ENCODE data around the gene POLR2I. TPM values are rescaled to one million over a fixed set of nuclear protein-coding genes. Genes with fewer than 3 reads are reported as not detected.
"Not testable (repeated sequence)": the region's sequence is repeated elsewhere in the genome, so short reads cannot be mapped to it uniquely, and the experiment has no call there.

POLR2I gene
- polyA plus RNA-seq, 3 donors from 2014 or later, result 102 to 136 (median 127) TPM

DNA sequence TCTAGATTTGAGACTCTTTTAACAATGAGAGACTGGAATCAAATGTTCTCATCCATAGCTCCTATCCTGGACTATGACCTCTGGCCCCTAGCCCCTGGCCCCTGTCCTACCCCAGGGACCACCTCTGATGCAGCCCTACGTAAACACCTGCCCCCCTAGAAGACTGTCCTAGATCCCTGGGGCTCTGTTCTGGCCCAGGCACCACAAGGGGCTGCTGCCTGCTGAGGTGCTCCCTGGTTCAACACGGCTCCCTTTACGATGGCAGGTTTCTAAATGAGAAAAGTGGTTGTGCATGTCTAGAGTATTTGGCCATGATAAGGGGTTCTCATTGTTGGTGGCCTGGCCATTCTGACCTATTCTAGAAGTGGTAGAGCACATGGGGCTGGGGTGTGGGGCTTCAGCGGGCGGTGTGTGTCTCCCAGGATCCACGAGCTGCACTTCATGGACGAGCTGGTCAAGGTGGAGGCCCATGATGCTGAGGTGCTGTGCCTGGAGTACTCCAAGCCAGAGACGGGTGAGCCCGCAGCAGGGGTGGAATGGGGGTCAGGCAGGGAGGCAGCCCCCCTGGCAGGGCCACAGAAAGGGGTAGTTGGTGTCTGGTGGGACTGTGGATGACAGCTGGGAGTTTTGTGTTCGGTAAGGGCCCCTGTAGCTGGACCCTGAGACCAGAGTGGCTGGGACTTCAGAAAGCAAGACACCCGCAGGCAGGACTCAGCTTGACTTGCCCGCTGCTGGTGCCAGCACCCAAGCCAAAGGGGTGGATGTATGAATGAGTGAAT lies 30.3 kb downstream of the POLR2I start:
- H3K9me3 Mint-ChIP-seq, result no peaks in the 10 kb centered on the region
- H3K4me3 Mint-ChIP-seq, result no peak overlapping the region
- peaks cover 0 to 3% (median 3%) of the 10 kb centered on the region in 3 donors for H3K36me3 Mint-ChIP-seq
- no peak overlapping the region for H3K27ac Mint-ChIP-seq
- no peaks in the 10 kb centered on the region for H3K4me1 Mint-ChIP-seq
- no peak for DNase-seq
- H3K27me3 Mint-ChIP-seq (ENCODE audit: low read depth in 3 of 3), result peaks cover 0 to 4% (median 0%) of the 10 kb centered on the region in 3 donors

GRCh38 chr19:36082916-36083315 lies 31.8 kb downstream of the POLR2I start:
- H3K4me3 Mint-ChIP-seq, result no peak overlapping the region
- peaks cover 0 to 3% (median 0%) of the 10 kb centered on the region in 3 donors for H3K36me3 Mint-ChIP-seq
- H3K27me3 Mint-ChIP-seq (ENCODE audit: low read depth in 3 of 3), result peaks cover 0 to 4% (median 2%) of the 10 kb centered on the region in 3 donors
- no peaks in the 10 kb centered on the region for H3K9me3 Mint-ChIP-seq
- no peak for DNase-seq
- no peak overlapping the region for H3K27ac Mint-ChIP-seq
- H3K4me1 Mint-ChIP-seq, result no peaks in the 10 kb centered on the region

DNA sequence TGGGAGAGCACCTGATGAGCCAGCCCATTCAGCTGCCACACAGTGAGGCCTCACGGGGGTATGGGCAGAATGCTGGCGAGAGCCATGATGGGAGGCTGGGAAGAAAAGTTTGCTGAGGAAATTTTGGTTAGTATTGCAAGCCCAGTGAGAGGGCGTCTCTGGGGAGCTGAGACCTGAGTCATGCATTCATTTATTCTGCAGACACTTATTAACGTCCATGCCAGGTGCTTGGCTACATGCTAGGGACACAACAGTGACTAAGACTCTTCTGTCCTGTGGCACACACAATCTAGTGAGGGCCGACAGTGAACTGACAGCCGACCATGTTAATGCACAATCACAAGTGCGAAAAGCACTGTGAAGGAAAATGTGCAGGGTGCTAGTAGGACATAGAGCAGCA lies 32.8 kb downstream of the POLR2I start:
- H3K4me1 Mint-ChIP-seq, result no peaks in the 10 kb centered on the region
- H3K27ac Mint-ChIP-seq, result no peak overlapping the region
- no peak for DNase-seq
- peaks cover 0 to 4% (median 2%) of the 10 kb centered on the region in 3 donors for H3K27me3 Mint-ChIP-seq (ENCODE audit: low read depth in 3 of 3)
- no peak overlapping the region for H3K4me3 Mint-ChIP-seq
- H3K9me3 Mint-ChIP-seq, result no peaks in the 10 kb centered on the region
- H3K36me3 Mint-ChIP-seq, result peaks cover 0 to 3% (median 0%) of the 10 kb centered on the region in 3 donors

DNA sequence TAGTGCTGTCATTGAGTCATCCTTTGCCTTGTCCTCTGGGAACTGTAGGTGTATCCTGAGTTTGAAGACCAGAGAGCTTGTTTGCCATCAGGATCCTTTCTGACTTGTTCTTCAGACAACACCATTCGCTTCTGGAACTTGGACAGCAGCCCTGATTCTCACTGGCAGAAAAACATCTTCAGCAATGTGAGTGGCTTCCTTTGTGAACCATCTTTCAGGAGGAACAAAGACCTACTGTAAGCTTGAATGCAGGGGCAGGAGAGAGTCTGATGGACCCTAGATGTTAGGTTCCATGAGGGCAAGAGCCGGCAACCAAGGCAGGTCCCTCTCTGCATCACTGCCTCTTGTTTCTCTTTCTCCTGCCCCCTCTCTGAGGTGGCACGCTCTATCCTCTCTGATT lies 33.3 kb downstream of the POLR2I start:
- Mint-ChIP-seq H3K36me3 (peaks cover 0 to 3% (median 0%) of the 10 kb centered on the region in 3 donors), H3K4me3 (no peak overlapping the region), H3K27me3 (ENCODE audit: low read depth in 3 of 3) (peaks cover 0 to 4% (median 2%) of the 10 kb centered on the region in 3 donors), H3K4me1 (no peaks in the 10 kb centered on the region), H3K9me3 (no peaks in the 10 kb centered on the region), H3K27ac (no peak overlapping the region)
- no peak for DNase-seq

DNA sequence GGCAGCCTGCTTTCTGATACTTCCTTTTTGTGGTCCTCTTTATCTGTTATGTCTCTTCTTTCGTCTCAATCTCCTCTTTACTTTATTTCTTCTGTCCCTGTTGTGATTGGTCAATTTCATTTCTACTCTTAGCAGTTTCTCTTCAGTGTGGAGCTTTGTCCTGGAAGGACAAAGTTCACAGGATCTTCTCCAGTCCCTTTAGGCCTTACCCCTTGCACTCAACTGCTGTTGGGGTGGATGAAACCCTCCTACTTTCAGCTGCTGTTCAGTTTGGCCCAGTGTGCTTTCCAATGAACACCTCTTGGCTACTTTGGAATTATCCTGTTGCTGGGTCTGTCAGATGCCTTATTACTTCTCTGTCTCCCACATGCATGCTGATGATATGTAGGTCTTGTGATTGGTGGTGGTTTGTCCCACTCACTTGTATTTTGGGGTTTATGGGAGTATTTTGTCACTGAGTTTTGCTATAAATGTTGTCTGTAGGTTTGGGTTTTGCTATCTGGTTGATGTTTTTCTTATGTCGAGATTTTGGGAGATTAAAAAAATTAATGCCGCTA lies 35.2 kb downstream of the POLR2I start:
- Mint-ChIP-seq H3K27me3 (ENCODE audit: low read depth in 3 of 3) (peaks cover 0 to 4% (median 2%) of the 10 kb centered on the region in 3 donors), H3K27ac (peak overlapping the region in 2 of 6 donors; percentile 61 to 69)

DNA sequence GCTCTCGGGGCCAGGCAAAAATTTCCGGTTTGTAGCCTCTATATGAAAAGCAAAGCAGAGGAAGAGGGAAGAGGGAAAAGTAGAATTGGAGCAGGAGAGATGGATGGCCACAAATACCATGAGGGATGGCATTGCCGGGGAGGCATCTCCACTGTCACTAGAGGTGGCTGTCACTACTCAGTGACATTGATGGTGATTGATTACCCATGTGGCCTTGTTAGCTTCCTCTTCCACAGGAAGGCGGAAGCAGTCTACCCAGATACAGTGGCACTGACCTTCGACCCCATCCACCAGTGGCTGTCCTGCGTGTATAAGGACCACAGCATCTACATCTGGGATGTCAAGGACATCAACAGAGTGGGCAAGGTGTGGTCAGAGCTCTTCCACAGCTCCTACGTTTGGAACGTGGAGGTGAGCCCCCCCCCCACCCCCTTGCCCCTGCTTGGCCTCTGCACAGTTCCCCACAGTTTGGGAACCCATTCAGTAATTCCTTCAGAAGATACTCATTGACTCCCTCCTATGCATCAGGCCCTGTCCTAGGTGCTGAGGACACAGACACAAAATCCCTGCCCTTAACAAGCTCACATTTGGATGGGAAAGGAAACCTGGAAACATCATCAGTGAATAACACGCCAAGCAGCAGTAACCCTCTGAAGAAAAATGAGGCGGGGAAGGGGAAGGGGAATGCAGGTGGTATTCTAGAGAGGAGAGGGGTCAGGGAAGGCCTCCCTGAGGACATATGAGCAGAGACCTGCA lies 41.4 kb downstream of the POLR2I start:
- no peak for DNase-seq
- H3K9me3 Mint-ChIP-seq, result no peaks in the 10 kb centered on the region
- H3K4me3 Mint-ChIP-seq, result no peak overlapping the region
- H3K4me1 Mint-ChIP-seq, result no peaks in the 10 kb centered on the region
- H3K27me3 Mint-ChIP-seq (ENCODE audit: low read depth in 3 of 3), result peaks cover 0 to 6% (median 2%) of the 10 kb centered on the region in 3 donors
- H3K27ac Mint-ChIP-seq, result peak overlapping the region in 1 of 6 donors; percentile 65
- H3K36me3 Mint-ChIP-seq, result peaks cover 0 to 3% (median 0%) of the 10 kb centered on the region in 3 donors

More for the DNA sequence above, 35.2 kb downstream of the POLR2I start:
- no peaks in the 10 kb centered on the region for H3K9me3 Mint-ChIP-seq
- no peaks in the 10 kb centered on the region for H3K4me1 Mint-ChIP-seq
- no peak for DNase-seq
- peaks cover 0 to 3% (median 0%) of the 10 kb centered on the region in 3 donors for H3K36me3 Mint-ChIP-seq
- H3K4me3 Mint-ChIP-seq, result no peak overlapping the region

DNA sequence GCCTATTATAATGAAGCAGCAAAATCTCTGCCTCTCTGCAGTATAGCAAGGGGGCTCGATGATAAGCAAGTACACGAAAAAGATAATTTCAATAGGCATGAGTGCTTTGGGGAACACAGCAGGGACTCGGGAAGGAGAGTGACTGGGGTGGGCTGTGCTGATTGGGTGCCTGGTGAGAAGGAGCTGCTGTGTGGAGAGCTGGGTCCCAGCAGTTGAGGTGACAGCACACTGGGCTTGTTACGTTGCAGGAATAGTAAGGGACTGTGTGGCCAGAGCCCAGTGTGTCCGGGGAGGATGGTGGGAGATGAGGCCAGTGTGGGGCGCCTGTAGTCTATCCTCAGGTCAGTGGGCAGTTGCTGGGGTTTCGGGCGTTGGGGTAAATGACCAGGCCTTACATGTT lies 42.6 kb downstream of the POLR2I start:
- Mint-ChIP-seq H3K4me3 (no peak overlapping the region), H3K36me3 (peaks cover 0 to 7% (median 0%) of the 10 kb centered on the region in 3 donors), H3K9me3 (no peaks in the 10 kb centered on the region), H3K4me1 (no peaks in the 10 kb centered on the region), H3K27me3 (ENCODE audit: low read depth in 3 of 3) (peaks cover 0 to 6% (median 0%) of the 10 kb centered on the region in 3 donors), H3K27ac (no peak overlapping the region)
- no peak for DNase-seq

DNA sequence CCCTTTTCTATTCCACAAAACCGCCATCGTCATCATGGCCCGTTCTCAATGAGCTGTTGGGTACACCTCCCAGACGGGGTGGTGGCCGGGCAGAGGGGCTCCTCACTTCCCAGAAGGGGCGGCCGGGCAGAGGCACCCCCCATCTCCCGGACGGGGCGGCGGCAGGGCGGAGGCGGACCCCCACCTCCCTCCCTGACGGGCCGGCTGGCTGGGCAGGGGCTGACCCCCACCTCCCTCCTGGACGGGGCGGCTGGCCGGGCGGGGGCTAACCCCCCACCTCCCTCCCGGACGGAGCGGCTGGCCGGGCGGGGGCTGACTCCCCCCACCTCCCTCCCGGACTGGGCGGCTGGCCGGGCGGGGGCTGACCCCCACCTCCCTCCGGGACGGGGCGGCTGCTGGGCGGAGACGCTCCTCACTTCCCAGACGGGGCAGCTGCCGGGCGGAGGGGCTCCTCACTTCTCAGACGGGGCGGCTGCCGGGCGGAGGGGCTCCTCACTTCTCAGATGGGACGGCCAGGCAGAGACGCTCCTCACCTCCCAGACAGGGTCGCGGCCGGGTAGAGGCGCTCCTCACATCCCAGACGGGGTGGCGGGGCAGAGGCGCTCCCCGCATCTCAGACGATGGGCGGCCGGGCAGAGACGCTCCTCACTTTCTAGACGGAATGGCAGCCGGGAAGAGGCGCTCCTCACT lies 45.7 kb downstream of the POLR2I start:
- H3K4me3 Mint-ChIP-seq; H3K36me3 Mint-ChIP-seq; H3K27ac Mint-ChIP-seq; H3K27me3 Mint-ChIP-seq (ENCODE audit: low read depth in 3 of 3); H3K9me3 Mint-ChIP-seq; DNase-seq; H3K4me1 Mint-ChIP-seq: not testable (repeated sequence)

GRCh38 chr19:36067681-36068080 lies 47.0 kb downstream of the POLR2I start:
- H3K4me1 Mint-ChIP-seq, result no peaks in the 10 kb centered on the region
- H3K27me3 Mint-ChIP-seq (ENCODE audit: low read depth in 3 of 3), result peaks cover 0 to 3% (median 2%) of the 10 kb centered on the region in 3 donors
- H3K9me3 Mint-ChIP-seq, result no peaks in the 10 kb centered on the region
- no peak overlapping the region for H3K27ac Mint-ChIP-seq
- DNase-seq, result no peak
- H3K4me3 Mint-ChIP-seq, result no peak overlapping the region
- peaks cover 0 to 4% (median 0%) of the 10 kb centered on the region in 3 donors for H3K36me3 Mint-ChIP-seq

DNA sequence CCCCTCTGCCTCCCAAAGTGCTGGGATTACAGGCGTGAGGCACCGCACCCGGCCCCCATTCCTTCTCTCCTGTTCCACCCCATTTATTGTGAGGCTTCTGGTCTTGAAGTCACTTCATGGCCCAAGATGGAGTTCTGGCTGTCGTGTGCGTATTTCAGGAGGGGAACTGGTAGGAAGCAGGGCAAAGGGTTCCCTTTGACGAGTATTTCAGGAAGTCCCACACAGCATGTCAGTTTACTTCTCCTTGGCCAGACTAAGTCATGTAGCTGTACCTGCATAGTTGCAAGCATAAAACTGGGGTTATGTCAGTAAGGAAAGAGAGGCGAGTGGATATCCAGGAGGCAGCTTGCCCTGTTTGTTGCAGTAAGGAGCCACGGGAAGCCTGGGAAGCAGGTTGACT lies 49.8 kb downstream of the POLR2I start:
- Mint-ChIP-seq H3K4me1 (no peaks in the 10 kb centered on the region), H3K27ac (no peak overlapping the region), H3K36me3 (peaks cover 0 to 3% (median 0%) of the 10 kb centered on the region in 3 donors), H3K4me3 (no peak overlapping the region), H3K9me3 (no peaks in the 10 kb centered on the region), H3K27me3 (ENCODE audit: low read depth in 3 of 3) (peaks cover 0 to 2% (median 0%) of the 10 kb centered on the region in 3 donors)
- DNase-seq, result no peak

Other genes with a start within 250 kb of the POLR2I start
- gene APLP1, start 246.3 kb downstream of the POLR2I start, polyA plus RNA-seq, result under 1 TPM in 1 of 3 donors, not detected in 2; 0.72 TPM
- 1 to 10 TPM; 2.7 to 8.0 (median 2.9) TPM for gene NFKBID, start 214.3 kb downstream of the POLR2I start, polyA plus RNA-seq
- 1,000 to 10,000 TPM; 1,885 to 2,801 (median 2,654) TPM for gene HCST, start 212.3 kb downstream of the POLR2I start, polyA plus RNA-seq
- gene TYROBP, start 206.6 kb downstream of the POLR2I start, polyA plus RNA-seq, result 1,000 to 10,000 TPM; 2,771 to 3,312 (median 2,871) TPM
- under 1 TPM; 0.17 to 0.62 (median 0.32) TPM for gene LRFN3, start 178.5 kb downstream of the POLR2I start, polyA plus RNA-seq
- 10 to 100 TPM; 44.7 to 51.0 (median 48.3) TPM for gene SDHAF1, start 119.7 kb downstream of the POLR2I start, polyA plus RNA-seq
- not detected for gene SYNE4, start 106.1 kb downstream of the POLR2I start, polyA plus RNA-seq
- 10 to 100 TPM; 27.2 to 34.6 (median 30.0) TPM for gene ALKBH6, start 100.7 kb downstream of the POLR2I start, polyA plus RNA-seq
- under 1 TPM in 2 of 3 donors, not detected in 1; 0.07 to 0.55 TPM for gene CLIP3, start 82.0 kb downstream of the POLR2I start, polyA plus RNA-seq
- gene THAP8, start 60.6 kb downstream of the POLR2I start, polyA plus RNA-seq, result 10 to 100 TPM in 2 of 3 donors, 1 to 10 TPM in 1; 3.2 to 10.7 (median 10.1) TPM
- gene WDR62, start 60.0 kb downstream of the POLR2I start, polyA plus RNA-seq, result under 1 TPM in 2 of 3 donors, not detected in 1; 0.12 to 0.77 TPM
- not detected for gene OVOL3, start 3.7 kb downstream of the POLR2I start, polyA plus RNA-seq
- 100 to 1,000 TPM; 341 to 445 (median 385) TPM for gene TBCB, start 593 bp upstream of the POLR2I start, polyA plus RNA-seq
- gene CAPNS1, start 25.2 kb upstream of the POLR2I start, polyA plus RNA-seq, result 100 to 1,000 TPM; 176 to 253 (median 225) TPM
- gene COX7A1, start 37.6 kb upstream of the POLR2I start, polyA plus RNA-seq, result not detected
- 1 to 10 TPM; 2.9 to 7.6 (median 2.9) TPM for gene ZNF565, start 99.8 kb upstream of the POLR2I start, polyA plus RNA-seq
- 10 to 100 TPM; 18.6 to 50.6 (median 25.9) TPM for gene ZNF146, start 100.2 kb upstream of the POLR2I start, polyA plus RNA-seq